Measurements from ENCODE around the gene ZBED1.

The ZBED1 gene

DNA sequence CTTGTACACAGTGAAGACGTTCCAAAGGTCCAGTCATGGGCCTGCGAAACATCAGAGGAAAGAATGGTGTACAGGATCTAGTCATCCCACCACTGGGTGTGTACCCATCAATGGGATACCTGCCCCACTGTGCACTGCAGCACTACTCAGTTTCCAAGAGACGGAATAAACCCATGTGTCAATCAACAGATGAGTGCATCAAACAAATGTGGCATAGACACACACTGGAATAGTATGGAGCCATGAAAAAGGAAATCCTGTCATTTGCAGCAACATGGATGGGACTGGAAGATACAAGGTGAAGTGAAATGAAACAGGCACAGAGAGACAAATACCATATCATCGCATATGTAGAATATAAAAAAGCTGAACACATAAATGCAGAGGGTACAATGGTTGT lies 48.0 kb downstream of the ZBED1 start:
- no peak for DNase-seq (ENCODE audit: low read depth)

DNA sequence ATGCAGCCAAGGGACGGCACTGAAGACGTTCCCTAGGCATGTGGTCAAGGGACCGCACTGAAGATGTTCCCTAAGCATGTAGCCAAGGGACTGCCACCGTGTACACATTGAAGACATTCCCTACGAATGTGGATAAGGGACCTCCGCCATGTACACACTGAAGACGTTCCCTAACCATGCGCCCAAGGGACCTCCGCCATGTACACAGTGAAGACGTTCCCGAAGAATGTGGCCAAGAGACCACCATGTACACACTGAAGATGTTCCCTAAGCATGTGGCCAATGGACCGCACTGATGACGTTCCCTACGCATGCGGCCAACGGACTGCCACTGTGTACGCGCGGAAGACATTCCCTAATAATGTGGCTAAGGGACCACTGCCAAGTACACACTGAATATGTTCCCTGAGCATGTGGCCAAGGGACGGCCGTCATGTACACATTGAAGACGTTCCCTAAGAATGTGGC lies 48.4 kb downstream of the ZBED1 start:
- DNase-seq (ENCODE audit: low read depth): no peak

DNA sequence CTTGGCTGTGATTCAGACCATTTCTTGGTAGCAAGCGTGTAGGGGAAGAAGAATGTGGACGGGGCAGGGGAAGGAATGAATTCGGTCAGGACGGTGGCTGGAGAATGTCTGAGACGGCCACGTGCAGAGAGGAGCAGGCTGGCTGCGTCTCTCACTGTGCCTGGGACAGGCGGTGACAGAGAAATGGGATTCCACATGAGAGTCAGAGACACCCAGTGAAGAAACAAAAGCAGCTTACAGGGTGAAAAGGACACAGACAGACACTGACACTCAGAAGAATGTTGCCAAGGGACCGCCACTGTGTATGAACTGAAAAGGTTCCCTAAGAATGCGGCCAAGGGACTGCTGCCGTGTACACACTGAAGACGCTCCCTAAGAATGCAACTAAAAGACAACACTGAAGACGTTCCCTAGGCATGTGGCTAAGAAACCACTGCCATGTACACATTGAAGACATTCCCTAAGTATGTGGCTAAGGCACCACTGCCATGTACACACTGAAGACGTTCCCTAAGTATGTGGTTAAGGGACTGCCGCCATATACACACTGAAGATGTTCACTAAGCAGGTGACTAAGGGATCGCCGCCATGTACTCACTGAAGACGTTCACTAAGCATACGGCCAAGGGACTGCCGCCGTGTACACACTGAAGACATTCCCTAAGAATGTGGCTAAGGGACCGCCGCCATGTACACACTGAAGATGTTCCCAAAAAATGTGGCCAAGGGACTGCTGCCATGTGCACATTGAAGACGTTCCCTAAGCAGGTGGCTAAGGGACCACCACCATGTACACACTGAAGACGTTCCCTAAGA lies 49.1 kb downstream of the ZBED1 start:
- DNase-seq (ENCODE audit: low read depth): no peak

DNA sequence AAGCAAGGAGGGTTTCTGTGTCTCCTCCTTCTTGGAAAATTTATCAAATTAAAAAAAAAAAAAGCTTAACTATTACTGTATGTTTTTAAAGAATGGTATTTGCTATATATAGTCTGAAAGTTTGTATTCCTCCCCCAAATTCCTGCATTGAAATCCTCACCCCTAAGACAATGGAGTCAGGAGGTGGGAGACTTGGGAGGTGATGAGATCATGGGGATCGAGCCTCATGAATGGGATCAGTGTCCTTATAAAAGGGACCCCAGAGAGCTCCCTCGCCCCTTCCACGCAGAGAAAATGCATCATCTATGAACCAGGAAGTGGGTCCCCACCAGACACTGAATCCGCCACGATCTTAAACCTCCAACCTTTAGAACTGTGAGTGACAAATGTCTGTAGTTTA lies 50.1 kb downstream of the ZBED1 start:
- no peak for DNase-seq (ENCODE audit: low read depth)

DNA sequence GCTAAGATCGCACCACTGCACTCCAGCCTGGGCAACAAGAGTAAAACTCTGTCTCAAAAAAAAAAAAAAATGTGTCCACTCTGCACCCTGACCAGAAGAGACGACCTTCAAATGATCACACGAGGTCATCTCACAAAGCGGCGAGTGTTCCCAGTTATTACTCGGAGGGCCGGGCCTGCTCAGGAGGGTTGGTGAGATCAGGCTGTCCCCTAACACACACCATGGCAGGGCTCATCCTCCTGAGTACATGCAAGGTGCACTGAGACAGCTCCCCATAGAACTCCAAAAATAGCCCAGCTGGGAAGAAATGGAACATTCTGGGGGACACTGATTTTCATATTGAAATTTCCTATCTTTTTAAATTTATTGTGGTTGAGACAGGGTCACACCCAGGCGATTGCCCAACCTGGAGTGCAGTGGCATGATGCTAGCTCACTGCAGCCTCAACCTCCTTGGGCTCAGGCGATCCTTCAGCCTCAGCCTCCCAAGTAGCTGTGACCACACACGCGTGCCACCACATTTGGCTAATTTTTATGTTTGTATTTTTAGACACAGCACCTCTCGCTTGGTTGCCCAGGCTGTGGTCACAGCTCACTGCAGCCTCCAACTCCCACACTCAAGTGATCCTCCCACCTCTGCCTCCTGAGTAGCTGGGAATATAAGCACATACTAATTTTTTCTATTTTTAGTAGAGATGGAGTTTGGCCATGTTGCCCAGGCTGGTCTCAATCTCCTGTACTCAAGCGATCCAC lies 51.5 kb downstream of the ZBED1 start:
- no peak for DNase-seq (ENCODE audit: low read depth)

DNA sequence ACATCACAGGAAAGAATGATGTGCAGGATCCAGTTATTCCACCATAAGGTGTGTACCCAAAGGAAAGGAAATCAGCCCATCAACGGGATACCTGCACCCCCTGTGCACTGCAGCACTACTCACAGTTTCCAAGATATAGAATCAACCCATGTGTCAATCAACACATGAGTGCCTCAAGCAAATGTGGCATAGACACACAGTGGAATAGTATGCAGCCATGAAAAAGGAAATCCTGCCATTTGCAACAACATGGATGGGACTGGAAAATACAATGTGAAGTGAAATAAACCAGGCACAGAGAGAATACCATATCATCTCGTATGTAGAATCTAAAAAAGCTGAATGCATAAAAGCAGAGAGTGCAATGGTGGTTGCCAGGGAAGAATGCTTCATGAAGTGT lies 53.3 kb downstream of the ZBED1 start:
- DNase-seq (ENCODE audit: low read depth): no peak

DNA sequence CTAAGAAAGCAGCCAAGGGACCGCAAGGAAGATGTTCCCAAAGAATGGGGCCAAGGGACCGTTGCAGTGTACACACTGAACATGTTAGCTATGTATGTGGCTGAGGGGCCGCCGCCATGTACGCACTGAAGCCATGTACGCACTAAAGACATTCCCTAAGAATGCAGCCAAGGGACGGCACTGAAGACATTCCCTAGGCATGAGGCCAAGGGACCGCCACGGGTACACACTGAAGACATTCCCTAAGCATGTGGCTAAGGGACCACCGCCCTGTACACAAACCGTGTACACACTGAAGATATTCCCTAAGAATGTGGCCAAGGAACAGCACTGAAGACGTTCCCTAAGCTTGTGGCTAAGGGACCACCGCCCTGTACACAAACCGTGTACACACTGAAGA lies 54.0 kb downstream of the ZBED1 start:
- DNase-seq (ENCODE audit: low read depth): no peak

DNA sequence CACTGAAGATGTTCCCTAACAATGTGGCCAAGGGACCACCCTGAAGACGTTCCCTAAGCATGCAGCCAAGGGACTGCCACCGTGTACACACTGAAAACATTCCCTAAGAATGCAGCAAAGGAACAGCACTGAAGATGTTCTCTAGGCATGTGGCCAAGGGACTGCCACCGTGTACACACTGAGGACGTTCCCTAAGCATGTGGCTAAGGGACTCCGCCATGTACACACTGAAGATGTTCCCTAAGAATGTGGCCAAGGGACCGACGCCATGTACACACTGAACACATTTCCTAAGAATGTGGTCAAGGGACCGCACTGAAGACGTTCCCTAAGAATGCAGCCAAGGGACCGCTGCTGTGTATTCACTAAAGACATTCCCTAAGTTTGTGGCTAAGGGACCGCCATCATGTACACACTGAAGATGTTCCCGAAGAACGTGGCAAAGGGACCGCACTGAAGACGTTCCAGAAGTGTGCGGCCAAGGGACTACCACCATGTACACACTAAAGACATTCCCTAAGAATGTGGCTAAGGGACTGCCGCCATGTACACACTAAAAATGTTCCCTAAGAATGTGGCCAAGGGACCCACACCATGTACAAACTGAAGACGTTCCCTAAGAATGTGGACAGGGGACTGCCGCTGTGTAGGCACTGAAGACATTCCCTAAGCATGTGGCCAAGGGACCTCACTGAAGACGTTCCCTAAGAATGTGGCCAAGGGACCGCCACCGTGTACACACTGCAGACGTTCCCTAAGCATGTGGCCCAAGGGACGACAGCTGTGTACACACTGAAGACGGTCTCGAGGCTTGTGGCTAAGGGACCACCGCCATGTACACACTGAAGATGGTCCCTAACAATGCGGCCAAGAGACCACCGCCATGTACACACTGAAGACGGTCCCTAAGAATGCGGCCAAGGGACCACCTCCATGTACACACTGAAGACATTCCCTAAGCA lies 54.8 kb downstream of the ZBED1 start:
- no peak for DNase-seq (ENCODE audit: low read depth)

DNA sequence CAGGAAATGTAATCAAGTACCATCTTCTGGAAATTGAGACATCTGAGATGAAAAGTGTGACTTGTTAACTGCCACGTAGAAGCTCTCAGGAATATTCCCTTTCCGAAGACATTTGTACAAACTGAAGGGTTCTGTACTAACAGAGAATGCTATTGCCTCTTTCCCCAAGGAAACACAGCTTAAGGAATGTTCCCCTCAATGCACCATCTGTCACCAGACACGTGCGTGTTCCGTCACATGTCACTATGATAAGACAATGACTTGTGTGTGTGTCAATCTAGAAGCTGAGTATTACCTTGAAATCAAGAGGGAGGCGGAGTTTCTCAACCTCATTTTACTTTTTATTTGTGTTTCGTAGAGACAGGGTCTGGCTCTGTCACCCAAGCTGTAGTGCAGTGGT lies 58.1 kb downstream of the ZBED1 start:
- no peak for DNase-seq (ENCODE audit: low read depth)

DNA sequence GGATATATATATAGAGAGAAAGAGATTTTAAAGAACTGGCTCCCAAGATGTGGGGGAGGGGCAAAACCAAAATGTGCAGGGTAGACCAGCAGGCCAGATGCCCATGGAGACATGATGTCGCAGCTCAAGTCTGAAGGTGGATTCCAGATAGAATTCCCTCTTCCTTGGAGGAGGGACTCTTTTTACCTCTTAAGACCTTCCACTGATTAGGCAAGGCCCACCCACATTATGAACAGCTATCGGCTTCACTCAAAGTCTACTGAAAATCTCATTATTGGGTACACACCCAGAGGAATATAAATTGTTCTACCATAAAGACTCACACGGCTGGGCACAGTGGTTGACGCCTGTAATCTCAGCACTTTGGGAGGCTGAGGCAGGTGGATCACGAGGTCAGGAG lies 59.3 kb downstream of the ZBED1 start:
- no peak for DNase-seq (ENCODE audit: low read depth)

DNA sequence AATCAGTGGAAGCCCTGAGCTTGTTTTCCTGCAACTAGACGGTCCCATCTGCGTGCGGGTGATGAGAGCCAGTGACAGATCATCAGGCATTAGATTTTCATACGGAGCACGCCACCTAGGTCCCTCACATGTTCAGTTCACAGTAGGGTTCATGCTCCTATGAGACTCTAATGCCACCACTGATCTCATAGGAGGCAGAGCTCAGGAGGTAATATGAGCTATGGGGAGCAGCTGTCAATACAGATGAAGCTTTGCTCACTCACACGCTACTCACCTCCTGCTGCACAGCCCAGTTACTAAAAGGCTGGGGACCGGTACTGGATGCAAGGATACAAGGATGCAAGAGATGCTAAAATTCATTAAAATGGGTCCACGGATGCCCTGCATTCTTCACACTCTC lies 61.2 kb downstream of the ZBED1 start:
- DNase-seq (ENCODE audit: low read depth): no peak
